GM19455 (cell line): ENCODE data around the gene ARHGAP8.

Experiments used
- ATAC-seq: cut with Tn5 transposase; IDR thresholded peaks from one replicate; pipeline ENCODE4 v1.9.1; 2021; ENCODE audit not compliant: unreplicated experiment

ARHGAP8 gene

DNA sequence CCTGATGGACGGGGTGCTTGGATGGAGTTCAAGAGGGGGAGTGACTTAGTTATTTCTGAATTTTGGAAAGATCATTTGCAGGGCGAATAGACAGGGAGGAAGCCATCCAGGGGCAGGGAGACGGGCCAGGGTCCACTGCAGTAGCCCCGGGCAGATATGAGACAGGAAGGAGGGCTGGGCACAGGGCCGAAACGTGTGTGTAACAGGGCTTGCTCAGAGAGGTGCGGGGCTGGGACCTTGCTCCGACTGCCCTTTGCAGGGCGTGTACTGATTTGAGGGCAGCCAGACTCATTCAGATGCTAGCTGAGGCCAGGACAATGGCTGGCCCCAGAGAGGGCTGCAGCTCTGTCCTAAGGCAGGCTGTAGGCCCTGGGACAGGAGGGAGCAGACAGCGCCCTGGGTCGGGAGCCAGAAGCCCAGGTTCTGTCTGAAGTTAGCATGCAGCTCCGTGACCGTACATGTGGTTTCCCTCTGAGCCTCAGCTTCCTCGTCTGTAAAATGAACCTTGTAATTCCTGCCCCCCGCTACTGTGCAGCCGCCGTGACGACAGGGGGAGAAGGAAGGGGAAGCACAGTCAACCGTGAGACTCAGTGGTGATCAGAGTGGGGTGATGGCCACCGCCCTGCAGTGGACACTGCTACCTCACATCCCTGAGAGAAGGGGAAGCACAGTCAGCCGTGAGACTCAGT, 154.0 kb downstream of the ARHGAP8 start:
- ATAC-seq = no peak

DNA sequence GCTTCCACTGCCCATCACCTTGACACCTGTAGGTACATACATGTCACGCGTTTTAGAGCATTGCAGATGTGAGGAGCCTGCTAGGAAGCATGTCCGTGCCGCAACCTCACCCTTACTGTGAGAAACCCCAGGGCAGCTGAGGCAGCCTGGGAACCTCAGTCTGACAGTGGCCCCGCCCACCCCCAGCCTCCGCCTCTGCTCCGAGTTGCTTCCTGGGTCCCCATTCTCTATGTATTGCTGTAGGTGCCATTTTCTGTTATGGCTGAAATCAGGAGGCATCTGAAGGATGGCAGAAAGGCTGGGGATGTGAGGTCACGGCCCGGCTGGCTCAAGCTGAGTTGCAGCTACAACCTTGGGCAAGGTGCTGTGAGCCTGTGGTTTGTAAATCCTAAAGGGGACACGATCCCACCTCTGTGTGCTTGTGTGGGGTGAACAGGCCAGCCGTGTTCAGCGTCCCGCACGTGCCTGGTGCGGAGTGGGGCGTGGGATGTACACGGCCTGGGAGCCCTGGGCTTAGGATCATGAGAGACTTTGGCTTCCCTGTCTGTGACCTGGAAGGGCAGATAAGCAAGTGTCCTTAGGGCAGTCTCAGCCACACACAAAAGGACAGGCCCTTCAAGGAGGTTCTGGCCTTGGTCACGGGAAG, 154.7 kb downstream of the ARHGAP8 start:
- no peak for ATAC-seq

DNA sequence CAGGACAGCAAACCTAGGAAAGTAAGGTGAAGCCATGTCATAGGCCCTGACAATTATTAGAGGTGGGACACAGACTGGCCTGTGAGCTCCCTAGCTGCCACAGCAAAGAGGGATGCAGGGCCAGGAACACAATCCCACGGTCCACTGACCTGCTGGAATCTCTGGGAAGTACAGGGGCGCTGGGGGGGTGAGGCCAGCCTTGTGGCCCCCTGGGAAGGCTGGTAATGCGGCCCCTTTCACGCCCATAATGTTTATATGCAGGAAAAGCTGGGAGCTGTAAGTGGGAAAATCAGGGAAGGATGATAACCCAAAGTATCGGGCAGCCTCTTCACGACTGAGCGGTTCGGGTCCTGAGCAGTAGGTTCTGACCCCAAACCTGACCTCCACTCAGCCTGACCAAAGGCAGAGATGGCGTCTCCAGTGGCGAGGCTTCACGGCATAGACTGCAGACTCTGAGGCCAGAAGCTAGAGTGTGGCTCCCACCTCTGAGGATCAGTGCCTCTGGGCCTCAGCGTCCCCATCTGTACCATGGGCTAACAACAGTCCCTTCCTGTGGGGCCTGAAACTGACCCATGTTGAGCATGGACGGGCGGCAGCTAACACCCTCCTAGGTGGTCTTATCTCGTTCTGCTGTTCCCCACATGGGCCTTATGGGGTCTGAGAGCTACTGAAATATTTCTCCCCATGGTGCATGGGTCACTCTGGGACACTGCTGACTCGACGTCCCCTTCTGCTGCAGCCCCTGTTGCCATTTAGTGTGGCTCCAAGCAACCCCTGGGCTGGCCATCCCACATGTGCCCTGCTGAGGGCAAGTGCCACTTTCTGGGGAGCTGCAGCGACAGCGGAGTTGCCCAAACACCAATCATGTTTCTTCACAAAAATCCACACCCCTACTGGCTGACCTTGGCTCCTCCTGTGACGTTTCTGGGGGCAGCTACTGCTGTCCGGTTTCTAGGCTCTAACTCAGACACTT, 155.7 kb downstream of the ARHGAP8 start:
- no peak for ATAC-seq

DNA sequence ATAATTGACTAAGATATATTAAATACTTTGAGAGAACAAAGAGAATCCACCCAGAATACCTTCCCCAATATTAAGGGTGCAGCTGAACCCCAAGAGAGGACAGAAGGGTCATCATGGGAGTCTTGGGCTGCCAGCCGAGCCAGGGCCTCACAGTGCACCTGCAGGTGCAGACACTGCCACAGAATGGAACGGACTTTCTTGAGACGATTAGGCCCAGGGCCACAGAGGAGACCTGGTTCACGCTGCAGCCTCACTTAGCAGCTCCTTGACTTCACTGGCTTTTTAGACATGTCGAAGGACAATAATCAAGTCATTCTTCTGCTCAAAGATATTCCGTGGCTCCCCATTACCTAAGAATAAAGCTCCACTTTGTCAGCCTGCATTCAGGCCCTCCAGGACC, 156.9 kb downstream of the ARHGAP8 start:
- ATAC-seq = no peak
